OCI-M2 (cell line): ENCODE data around the gene PARP11.

Experiments
- DNase-seq: peaks from one replicate; lab custom pipeline; 2025; ENCODE audit not compliant: unreplicated experiment; lab: John Stamatoyannopoulos, UW

The PARP11 gene

DNA sequence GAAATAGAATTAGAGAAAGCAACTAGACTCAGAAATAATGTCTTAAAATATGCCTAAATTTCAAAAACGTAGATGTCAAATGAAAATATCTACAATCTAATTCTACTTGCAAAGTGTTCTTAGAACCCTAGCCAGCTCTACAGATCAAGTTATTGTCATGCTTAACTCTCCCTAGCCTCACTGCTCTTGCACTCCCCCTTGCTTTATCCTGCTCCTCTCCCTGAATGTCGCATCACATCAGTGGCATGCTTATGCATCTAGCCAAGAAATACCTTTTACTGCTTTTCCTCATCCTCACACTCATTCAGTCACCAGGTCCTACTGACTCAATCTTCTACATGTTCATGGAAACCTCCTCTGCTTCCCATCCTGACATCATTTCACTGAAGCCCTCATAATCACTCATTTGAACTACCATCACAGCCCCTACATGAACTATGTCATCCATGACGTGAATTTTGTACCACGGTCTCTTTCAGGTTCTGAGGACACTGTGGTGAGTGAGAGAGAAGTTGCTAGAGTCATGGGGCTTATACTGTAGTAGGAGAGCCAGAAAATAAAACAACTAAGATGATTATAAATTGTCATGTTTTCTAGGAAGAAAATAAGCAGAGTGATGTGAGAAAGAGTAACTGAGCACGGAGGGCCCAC, 97.7 kb downstream of the PARP11 start:
- no peak for DNase-seq

DNA sequence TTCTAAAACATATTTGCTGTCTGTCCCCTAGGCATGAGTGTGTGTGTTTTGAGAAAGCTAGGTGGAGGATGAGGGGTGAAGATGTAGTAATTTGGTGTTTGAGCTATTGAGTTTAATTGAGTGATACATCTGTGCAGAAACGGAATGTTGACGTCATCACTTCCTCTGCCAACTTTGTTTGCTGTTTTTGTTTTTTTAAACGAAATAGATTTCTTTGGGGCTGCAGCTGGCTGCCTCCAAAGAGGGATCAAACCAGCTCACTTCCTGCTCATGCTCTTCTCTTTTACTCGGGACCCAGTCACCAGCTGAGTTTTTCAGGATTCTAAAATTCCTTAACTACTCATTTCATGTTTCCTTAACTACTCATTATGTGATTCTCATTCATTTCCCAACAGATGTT, 100.8 kb downstream of the PARP11 start:
- DNase-seq, result no peak

DNA sequence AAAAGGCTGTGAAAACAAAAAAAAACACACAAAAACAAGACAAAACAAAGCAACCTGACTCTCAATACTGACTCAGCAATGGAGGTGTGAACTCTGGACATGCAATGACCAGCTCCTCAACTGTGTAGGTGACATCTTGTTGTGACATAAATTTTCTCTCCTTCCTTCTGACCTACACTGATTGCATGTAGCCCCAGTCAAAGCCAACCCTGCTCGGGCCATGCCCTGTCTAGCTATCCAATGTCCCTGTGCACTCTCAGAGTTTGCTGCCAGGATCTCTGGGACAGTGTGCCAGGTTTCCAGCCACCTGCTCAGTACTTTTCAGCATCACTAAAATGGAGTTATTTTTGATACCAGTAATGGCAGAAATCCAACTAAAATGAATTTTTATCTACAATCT, 101.3 kb downstream of the PARP11 start:
- no peak for DNase-seq

DNA sequence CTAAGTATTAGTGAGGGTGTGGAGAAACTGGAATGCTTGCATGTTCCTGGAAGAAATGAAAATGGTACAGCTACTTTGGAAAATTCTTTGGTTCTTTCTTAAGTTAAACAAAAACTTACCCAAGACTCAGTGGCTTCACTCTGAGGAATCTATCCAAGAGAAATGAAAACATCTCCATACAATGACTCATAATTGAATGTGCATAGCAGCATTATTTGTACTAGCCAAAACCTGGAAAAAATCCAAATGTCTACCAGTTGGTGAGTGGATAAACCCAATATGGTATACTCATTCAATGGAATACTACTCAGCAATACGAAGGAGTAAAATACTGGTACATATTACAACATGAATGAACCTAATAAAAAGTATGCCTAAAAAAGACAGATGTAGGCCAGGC, 102.3 kb downstream of the PARP11 start:
- DNase-seq, result no peak

DNA sequence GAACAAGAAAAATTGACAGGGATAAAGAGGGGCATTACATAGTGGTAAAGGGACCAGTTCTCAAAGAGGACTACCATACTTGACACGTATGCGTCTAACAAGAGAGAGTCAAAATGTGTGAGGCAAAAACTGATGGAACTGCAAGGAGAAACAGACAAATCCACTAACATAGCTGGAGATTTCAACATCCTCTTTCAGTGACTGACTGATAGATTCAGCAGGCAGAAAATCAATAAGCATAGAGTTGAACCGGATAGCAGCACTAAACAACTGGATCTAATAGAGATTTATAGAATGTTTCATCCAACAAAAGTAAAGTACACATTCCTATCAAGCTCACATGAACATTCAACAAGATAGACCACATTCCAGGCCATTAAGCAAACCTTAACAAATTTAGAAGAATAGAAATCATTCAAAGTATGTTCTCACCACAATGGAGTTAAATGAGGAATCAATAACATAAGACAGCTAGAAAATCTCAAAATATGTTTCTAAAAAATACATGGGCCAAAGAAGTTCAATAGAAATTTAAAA, 104.2 kb downstream of the PARP11 start:
- no peak for DNase-seq

DNA sequence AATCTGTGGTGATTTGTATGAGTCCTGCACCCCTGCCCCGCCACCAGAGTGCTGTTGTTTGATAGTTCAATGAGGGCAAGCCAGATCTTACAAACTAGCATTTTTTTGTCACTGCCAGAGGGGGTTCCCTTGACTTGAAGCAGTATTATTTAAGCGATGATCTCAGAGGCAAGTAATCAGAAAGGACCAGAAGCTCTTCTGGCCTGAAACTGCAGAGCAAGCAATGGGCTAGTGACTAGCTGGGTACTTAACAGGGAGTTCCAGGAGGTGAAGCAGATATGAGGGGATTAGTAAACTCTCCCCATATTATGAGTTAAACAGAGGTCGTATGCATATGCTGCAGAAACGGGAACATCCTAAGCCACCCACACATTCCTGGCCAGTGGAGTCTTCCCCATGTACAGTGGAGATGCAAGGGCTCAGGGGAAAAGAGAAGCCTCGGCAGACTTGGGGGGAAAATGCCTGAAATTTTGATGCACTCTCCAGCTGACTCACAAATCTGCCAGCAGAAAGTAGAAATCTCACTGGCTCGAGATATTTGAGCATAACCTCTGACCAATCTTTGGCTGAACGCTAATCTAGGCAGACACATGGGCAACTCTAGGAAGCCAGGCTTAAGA, 112.0 kb downstream of the PARP11 start:
- DNase-seq, result no peak

DNA sequence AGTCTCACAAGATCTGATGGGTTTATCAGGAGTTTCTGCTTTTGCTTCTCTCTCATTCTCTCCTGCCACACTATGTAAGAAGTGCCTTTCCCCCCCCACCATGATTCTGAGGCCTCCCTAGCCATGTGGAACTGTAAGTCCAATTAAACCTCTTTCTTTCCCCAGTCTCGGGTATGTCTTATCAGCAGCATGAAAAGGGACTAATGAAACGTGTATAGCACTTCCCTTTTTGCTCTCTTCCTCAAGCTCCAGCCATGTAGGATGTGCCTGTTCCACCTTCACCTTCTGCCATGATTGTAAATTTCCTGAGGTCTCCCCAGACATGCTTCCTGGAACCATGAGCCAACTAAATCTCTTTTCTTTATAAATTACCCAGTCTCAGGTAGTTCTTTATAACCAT, 113.3 kb downstream of the PARP11 start:
- DNase-seq, result no peak
